Smooth muscle cell (in vitro differentiated cells): ENCODE measurements around the gene LLGL1. TPM values are rescaled to one million over a fixed set of nuclear protein-coding genes. Genes with fewer than 3 reads are reported as not detected.

Experiments
- DNase-seq: peaks from one replicate; lab custom pipeline; 2025; ENCODE audit not compliant: unreplicated experiment; lab: John Stamatoyannopoulos, UW
- H2AFZ ChIP-seq: fragments of 200-600 bp; sonication (generic); 2 replicates; pipeline ENCODE4 v1.6.0; 2016; ENCODE audit warnings: antibody characterized with exemption, low read depth, mild to moderate bottlenecking
- H3F3A ChIP-seq: fragments of 200-600 bp; sonication (generic); 2 replicates; pipeline ENCODE4 v1.6.0; 2017; ENCODE audit warnings: antibody characterized with exemption, low read depth
- H3K27ac ChIP-seq: fragments of 200-600 bp; sonication (generic); 2 replicates; pipeline ENCODE4 v1.5.1; 2016; ENCODE audit warnings: low read depth, mild to moderate bottlenecking
- H3K27me3 ChIP-seq: fragments of 200-600 bp; sonication (generic); 2 replicates; pipeline ENCODE4 v1.6.1; 2016; ENCODE audit warnings: low read depth, mild to moderate bottlenecking
- H3K36me3 ChIP-seq: fragments of 200-600 bp; sonication (generic); 2 replicates; pipeline ENCODE4 v1.5.1; 2016; ENCODE audit warnings: low read depth
- H3K4me1 ChIP-seq: fragments of 200-600 bp; sonication (generic); 2 replicates; pipeline ENCODE4 v1.5.1; 2016; ENCODE audit warnings: low read depth
- H3K4me2 ChIP-seq: fragments of 200-600 bp; sonication (generic); 2 replicates; pipeline ENCODE4 v1.6.0; 2016; ENCODE audit warnings: mild to moderate bottlenecking
- H3K4me3 ChIP-seq: fragments of 200-600 bp; sonication (generic); 2 replicates; pipeline ENCODE4 v1.5.1; 2016; ENCODE audit warnings: mild to moderate bottlenecking
- H3K79me2 ChIP-seq: fragments of 200-600 bp; sonication (generic); 2 replicates; pipeline ENCODE4 v1.6.0; 2016; ENCODE audit warnings: low read depth, mild to moderate bottlenecking
- H3K9ac ChIP-seq: fragments of 200-600 bp; sonication (generic); 2 replicates; pipeline ENCODE4 v1.6.0; 2016; ENCODE audit warnings: low read depth
- H3K9me3 ChIP-seq: fragments of 200-600 bp; sonication (generic); replicated peaks from 2 replicates; pipeline ENCODE4 v1.5.1; 2016; ENCODE audit warnings: low read depth
- H4K20me1 ChIP-seq: fragments of 200-600 bp; sonication (generic); 2 replicates; pipeline ENCODE4 v1.6.0; 2016; ENCODE audit warnings: low read depth
- CTCF ChIP-seq: fragments of 200-600 bp; sonication (generic); IDR thresholded peaks from 2 replicates; pipeline ENCODE4 v1.5.1; 2017; ENCODE audit warnings: borderline replicate concordance, mild to moderate bottlenecking, antibody characterized with exemption; ENCODE audit not compliant: insufficient read depth, poor library complexity, severe bottlenecking
- WGBS: methylation state at CpG from one replicate; pipeline ENCODE4 v1.1.7; 2016; ENCODE audit warnings: low lambda C conversion rate; 5-methylcytosine and 5-hydroxymethylcytosine counted together
- polyA plus RNA-seq: library from polyadenylated mRNA; unstranded; fragments of >200 nt; fragmentation: Nextera tagmentation; extraction: Ambion mirVana; gene quantifications from 2 replicates; pipeline ENCODE4 v1.2.1, GENCODE V29; 2016
- total RNA-seq: library from RNA; depleted of rRNA; stranded (reverse); fragments of >200 nt; gene quantifications from 2 replicates; pipeline ENCODE4 v1.2.3, GENCODE V29; 2014

The LLGL1 gene
- total and polyA plus RNA-seq, 2 experiments from 2014 or later: 8.5 to 37.7 TPM

GRCh38 chr17:18280766-18281371 is 55.4 kb downstream of the LLGL1 start:
- Histone ChIP-seq H3F3A (peaks cover 3% of the 10 kb centered on the region), H3K36me3 (peaks cover 4% of the 10 kb centered on the region), H3K4me3 (no peak overlapping the region), H3K79me2 (no peaks in the 10 kb centered on the region), H3K4me1 (no peaks in the 10 kb centered on the region), H3K9ac (no peak overlapping the region), H3K9me3 (no peaks in the 10 kb centered on the region), H2AFZ (no peak overlapping the region), H3K27me3 (no peaks in the 10 kb centered on the region), H4K20me1 (peaks cover 9% of the 10 kb centered on the region), H3K27ac (no peak overlapping the region), H3K4me2 (no peak overlapping the region)
- no peak for DNase-seq
- 72% methylated on average over 5 of the region's 5 CpGs for WGBS
- no peak for TF ChIP-seq CTCF

GRCh38 chr17:18281788-18282187 is 56.4 kb downstream of the LLGL1 start:
- Histone ChIP-seq H3K4me1 (no peaks in the 10 kb centered on the region), H3K36me3 (peaks cover 4% of the 10 kb centered on the region), H3K79me2 (no peaks in the 10 kb centered on the region), H3K27ac (no peak overlapping the region), H3F3A (peaks cover 3% of the 10 kb centered on the region), H3K4me3 (no peak overlapping the region), H4K20me1 (peaks cover 9% of the 10 kb centered on the region), H3K9me3 (no peaks in the 10 kb centered on the region), H2AFZ (no peak overlapping the region), H3K9ac (no peak overlapping the region), H3K4me2 (no peak overlapping the region), H3K27me3 (no peaks in the 10 kb centered on the region)
- no peak for TF ChIP-seq CTCF
- WGBS: 96% methylated on average over 6 of the region's 6 CpGs
- DNase-seq: no peak

- no peak overlapping the region for H3K9ac ChIP-seq
- H3K4me2 ChIP-seq: no peak overlapping the region
- H3F3A ChIP-seq: no peaks in the 10 kb centered on the region
- no peaks in the 10 kb centered on the region for H3K9me3 ChIP-seq
- no peak overlapping the region for H2AFZ ChIP-seq
- H3K4me1 ChIP-seq: no peaks in the 10 kb centered on the region
- 98% methylated on average over 11 of the region's 11 CpGs for WGBS
- no peak for TF ChIP-seq CTCF
- peaks cover 9% of the 10 kb centered on the region for H4K20me1 ChIP-seq
- H3K27me3 ChIP-seq: no peaks in the 10 kb centered on the region
- H3K4me3 ChIP-seq: no peak overlapping the region
- peaks cover 13% of the 10 kb centered on the region for H3K36me3 ChIP-seq
- no peak overlapping the region for H3K27ac ChIP-seq
- DNase-seq: no peak
- peaks cover 3% of the 10 kb centered on the region for H3K79me2 ChIP-seq
Measured at GRCh38 chr17:18285296-18285695, 59.9 kb downstream of the LLGL1 start.

DNA sequence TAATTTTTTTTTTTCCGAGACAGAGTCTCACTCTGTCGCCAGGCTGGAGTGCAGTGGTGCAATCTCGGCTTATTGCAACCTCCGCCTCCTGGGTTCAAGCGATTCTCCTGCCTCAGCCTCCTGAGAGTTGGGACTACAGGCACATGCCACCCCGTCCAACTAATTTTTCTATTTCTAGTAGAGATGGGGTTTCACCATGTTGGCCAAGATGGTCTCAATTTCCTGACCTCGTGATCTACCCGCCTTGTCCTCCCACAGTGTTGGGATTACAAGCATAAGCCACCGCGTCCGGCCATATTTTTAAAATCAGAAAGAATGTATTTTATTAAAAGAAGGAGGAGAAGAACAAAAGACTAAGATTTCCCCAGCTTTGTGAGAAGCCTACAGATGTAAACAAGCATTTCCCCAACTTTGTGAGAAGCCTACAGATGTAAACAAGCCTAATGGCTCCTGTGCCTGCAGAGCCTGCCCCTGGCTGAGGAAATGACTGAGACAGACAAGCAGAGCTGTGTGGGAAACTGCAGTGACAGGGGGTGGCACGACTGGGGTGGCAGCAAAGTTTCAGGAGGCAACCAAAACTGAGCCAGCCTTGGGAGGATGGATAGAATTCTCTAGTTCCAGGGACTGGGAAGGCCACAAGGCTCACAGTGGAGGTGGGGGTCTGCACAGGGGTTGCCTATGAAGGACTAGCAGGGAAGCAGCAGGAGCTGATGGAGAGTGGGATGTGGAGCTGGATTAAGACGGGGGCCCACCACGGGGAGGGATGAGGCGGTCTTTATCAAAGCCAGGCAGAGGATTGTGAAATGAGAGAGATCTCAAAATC is 66.5 kb downstream of the LLGL1 start:
- Histone ChIP-seq H3K79me2 (peaks cover 3% of the 10 kb centered on the region), H3K4me2 (no peak overlapping the region), H3K27me3 (no peaks in the 10 kb centered on the region), H3K36me3 (peaks cover 18% of the 10 kb centered on the region), H3K4me3 (no peak overlapping the region), H3F3A (no peaks in the 10 kb centered on the region), H3K4me1 (no peaks in the 10 kb centered on the region), H4K20me1 (no peaks in the 10 kb centered on the region), H3K9ac (no peak overlapping the region), H2AFZ (no peak overlapping the region), H3K27ac (peak overlapping the region; percentile 9), H3K9me3 (no peaks in the 10 kb centered on the region)
- TF ChIP-seq CTCF: no peak
- 77% methylated on average over 15 of the region's 15 CpGs for WGBS
- DNase-seq: no peak
